ENCODE measurements around the gene CCDC24.

DNA sequence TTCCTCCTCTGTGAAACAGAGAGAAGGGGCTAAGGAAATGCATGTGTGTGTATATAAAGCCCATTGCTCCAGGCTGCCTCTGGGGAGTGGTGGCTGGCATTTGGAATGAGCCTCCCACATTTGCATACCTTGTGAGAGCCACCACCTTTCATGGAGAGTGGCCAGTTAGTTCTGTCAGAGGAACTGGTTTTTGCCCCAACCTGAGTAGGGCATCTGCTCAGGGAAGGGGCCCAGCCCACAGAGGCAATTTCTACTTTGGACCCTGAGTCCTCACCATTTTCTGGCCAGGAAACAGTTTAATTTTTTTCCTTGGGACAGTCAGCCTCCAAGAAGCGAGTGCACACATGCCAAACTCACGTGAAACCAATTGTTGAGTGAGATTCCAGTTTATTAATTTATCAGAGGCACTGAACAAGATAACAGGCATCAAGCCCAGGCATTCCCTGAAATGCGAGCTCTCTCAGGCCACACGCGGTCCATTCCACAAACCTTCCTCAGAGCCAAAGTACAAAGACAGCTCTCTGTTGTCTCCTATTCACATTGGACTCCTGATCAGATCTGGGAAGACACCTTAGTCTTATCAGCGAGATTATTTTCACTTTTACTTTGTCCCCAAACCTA, 40.9 kb downstream of the CCDC24 start:
- peak; percentile 4 for TF ChIP-seq POLR2A (IDR thresholded peaks at IDR 0.05; ENCODE audit: low read length)
- no peak for TF ChIP-seq GATA1 (IDR thresholded peaks at IDR 0.05; ENCODE audit: low read depth, low read length)
